Upper lobe of left lung (tissue), 4 donors: Measurements from ENCODE around the gene DNAJB12.

Source experiments
- CTCF ChIP-seq, 6 experiments: fragments of 450-650 bp in 4 of 6; fragments of 200-600 bp in 2 of 6; sonication (generic) in 2 of 6; IDR thresholded peaks; one replicate each; pipeline ENCODE4 v1.5.1; 2016 to 2019; ENCODE audit warnings: antibody characterized with exemption in 6 of 6
- POLR2A ChIP-seq, 4 donors: fragments of 450-650 bp; IDR thresholded peaks; one replicate each; pipeline ENCODE4 v1.5.1; 2016 to 2017; ENCODE audit warnings: antibody characterized with exemption in 4 of 4, mild to moderate bottlenecking in 2 of 4
- POLR2AphosphoS5 ChIP-seq, 2 donors: sonication (generic); formaldehyde crosslinking; IDR thresholded peaks; one replicate each; pipeline ENCODE4 v1.5.1; 2017; ENCODE audit warnings: antibody characterized with exemption in 2 of 2

- no peak for TF ChIP-seq CTCF (IDR thresholded peaks at IDR 0.05)
- TF ChIP-seq POLR2A (IDR thresholded peaks at IDR 0.05) = no peak
- TF ChIP-seq POLR2AphosphoS5 (IDR thresholded peaks at IDR 0.05) = no peak
These were observed 18.3 kb downstream of the DNAJB12 start for GRCh38 chr10:72336259-72337038.
